Activated T-helper 1 cell treated with anti-CD3 and anti-CD28 coated beads, Interleukin-12 subunit alpha, Interleukin-12 subunit beta, Interleukin-2, Interleukin-4 antibody, amounts not matched to agents 30 ng/mL and 10 ng/mL and 1 ng/mL, durations not matched to agents 14 hours and 24 hours and 36 hours (primary cell): ENCODE measurements around the gene SLC5A7. TPM values are rescaled to one million over a fixed set of nuclear protein-coding genes. Genes with fewer than 3 reads are reported as not detected.

Experiments
- DNase-seq: peaks from one replicate; pipeline ENCODE4 v3.0.0; 2021; ENCODE audit warnings: low spot score
- H3K27ac Mint-ChIP-seq: one replicate; pipeline ENCODE4 v1.8.0; 2021; ENCODE audit warnings: mild to moderate bottlenecking, mixed read lengths
- H3K27me3 Mint-ChIP-seq: one replicate; pipeline ENCODE4 v1.8.0; 2022; ENCODE audit warnings: mild to moderate bottlenecking, moderate library complexity, mixed read lengths; ENCODE audit not compliant: insufficient read depth
- H3K36me3 Mint-ChIP-seq: one replicate; pipeline ENCODE4 v1.8.0; 2021; ENCODE audit warnings: low read depth, mixed read lengths
- H3K4me1 Mint-ChIP-seq: one replicate; pipeline ENCODE4 v1.8.0; 2021; ENCODE audit warnings: low read depth, mixed read lengths
- H3K4me3 Mint-ChIP-seq: one replicate; pipeline ENCODE4 v1.8.0; 2021; ENCODE audit warnings: mild to moderate bottlenecking, moderate library complexity, mixed read lengths
- H3K9me3 Mint-ChIP-seq: one replicate; pipeline ENCODE4 v1.8.0; 2021; ENCODE audit warnings: mixed read lengths
- intact Hi-C: fragments of 100-400 bp; cut with micrococcal nuclease; formaldehyde crosslinking; loops from one replicate; pipeline ENCODE4 v1.15.1; 2024
- total RNA-seq: library from RNA; stranded (reverse); gene quantifications from 2 replicates; pipeline ENCODE4 v1.2.3, GENCODE V29; 2022

Gene SLC5A7
- total RNA-seq, 1 donor from 2014 or later = not detected

DNA sequence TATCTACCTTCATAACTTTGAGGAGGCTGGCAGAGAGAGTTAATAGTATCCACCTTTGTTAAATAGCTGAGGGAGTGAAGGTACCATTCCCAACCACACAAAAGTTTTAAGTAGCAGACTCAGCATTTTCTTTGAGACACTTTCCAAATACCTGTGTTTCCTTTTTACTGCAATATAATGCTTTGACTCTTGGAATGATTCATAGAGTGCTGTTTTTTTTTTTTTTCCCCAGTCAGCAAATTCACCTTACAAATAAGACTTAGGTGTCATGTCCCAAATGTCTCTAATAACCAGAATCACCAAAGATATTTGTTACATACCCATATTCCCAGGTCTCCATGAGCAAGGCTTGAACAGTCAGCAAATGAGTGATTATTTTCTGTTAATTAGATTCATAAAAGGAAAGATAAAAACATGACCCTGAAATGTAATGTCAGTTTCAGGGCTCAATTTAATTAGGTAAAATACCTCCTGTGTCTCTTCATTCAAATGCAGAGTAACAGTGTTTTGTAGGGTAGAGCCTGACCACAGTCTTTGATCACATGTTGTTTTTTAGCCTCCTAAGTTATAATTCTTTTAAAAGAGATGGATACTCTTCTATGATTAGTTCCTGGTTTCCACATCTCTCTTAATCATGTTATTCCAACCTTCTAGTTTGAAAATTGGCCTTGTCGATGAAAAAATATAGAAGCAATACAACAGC lies 39.9 kb downstream of the SLC5A7 start:
- H3K4me1 Mint-ChIP-seq = no peaks in the 10 kb centered on the region
- H3K9me3 Mint-ChIP-seq = no peaks in the 10 kb centered on the region
- no peak overlapping the region for H3K4me3 Mint-ChIP-seq
- no peak overlapping the region for H3K27ac Mint-ChIP-seq
- DNase-seq = no peak
- H3K27me3 Mint-ChIP-seq = no peaks in the 10 kb centered on the region
- intact Hi-C loops = no loop called here
- H3K36me3 Mint-ChIP-seq = no peaks in the 10 kb centered on the region

DNA sequence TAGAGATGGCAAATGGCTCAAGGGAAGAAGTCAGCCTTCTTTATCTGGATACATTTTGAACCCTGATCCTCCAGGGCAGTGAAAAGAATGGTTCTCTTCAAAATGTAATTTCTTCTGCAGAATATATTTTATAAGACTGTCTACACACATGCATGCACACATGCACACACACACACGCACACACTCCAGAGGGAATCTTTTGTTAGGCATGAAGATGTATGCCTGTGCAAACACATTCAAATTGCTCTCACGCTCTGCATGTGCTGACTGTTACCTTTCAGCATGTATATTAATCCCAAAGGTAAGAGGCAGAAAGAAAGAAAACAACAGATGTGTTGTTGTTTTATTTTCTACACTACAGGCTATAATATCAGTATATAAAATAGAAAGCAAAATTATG lies 43.2 kb downstream of the SLC5A7 start:
- Mint-ChIP-seq H3K9me3 (no peaks in the 10 kb centered on the region), H3K27ac (no peak overlapping the region), H3K4me1 (no peaks in the 10 kb centered on the region), H3K36me3 (no peaks in the 10 kb centered on the region), H3K4me3 (no peak overlapping the region), H3K27me3 (no peaks in the 10 kb centered on the region)
- no peak for DNase-seq
- intact Hi-C loops = no loop called here

GRCh38 chr2:108029912-108030311 lies 43.6 kb downstream of the SLC5A7 start:
- Mint-ChIP-seq H3K9me3 (no peaks in the 10 kb centered on the region), H3K36me3 (no peaks in the 10 kb centered on the region), H3K4me3 (no peak overlapping the region), H3K27me3 (no peaks in the 10 kb centered on the region), H3K4me1 (no peaks in the 10 kb centered on the region), H3K27ac (no peak overlapping the region)
- intact Hi-C loops = no loop called here
- DNase-seq = no peak

DNA sequence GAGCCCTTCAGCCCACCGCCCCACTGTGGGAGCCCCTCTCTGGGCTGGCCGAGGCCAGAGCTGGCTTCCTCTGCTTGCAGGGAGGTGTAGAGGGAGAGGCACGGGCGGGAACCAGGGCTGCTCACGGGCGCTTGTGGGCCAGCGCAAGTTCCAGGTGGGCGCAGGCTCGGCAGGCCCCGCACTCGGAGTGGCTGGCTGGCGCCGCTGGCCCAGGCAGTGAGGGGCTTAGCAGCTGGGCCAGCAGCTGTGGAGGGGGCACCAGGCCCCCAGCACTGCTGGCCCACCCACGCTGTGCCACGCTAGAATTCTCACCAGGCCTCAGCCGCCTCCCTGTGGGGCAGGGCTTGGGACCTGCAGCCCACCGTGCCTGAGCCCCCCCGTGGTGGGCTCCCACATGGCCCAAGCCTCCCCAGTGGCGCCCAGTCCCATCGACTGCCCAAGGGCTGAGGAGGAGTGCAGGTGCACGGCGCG lies 45.2 kb downstream of the SLC5A7 start:
- DNase-seq = no peak
- no peak overlapping the region for H3K27ac Mint-ChIP-seq
- no peaks in the 10 kb centered on the region for H3K9me3 Mint-ChIP-seq
- no peaks in the 10 kb centered on the region for H3K36me3 Mint-ChIP-seq
- no peaks in the 10 kb centered on the region for H3K4me1 Mint-ChIP-seq
- intact Hi-C loops = no loop called here
- no peak overlapping the region for H3K4me3 Mint-ChIP-seq
- H3K27me3 Mint-ChIP-seq = no peaks in the 10 kb centered on the region

- no peak for DNase-seq
- Mint-ChIP-seq H3K27me3 (no peaks in the 10 kb centered on the region), H3K27ac (no peak overlapping the region), H3K9me3 (no peaks in the 10 kb centered on the region), H3K4me3 (no peak overlapping the region), H3K4me1 (no peaks in the 10 kb centered on the region), H3K36me3 (no peaks in the 10 kb centered on the region)
- intact Hi-C loops = no loop called here
These were observed 48.5 kb downstream of the SLC5A7 start for GRCh38 chr2:108034843-108035242.

GRCh38 chr2:108048752-108049151 lies 62.4 kb downstream of the SLC5A7 start:
- H3K27me3 Mint-ChIP-seq = peaks cover 3% of the 10 kb centered on the region
- no peak for DNase-seq
- no peak overlapping the region for H3K27ac Mint-ChIP-seq
- H3K36me3 Mint-ChIP-seq = no peaks in the 10 kb centered on the region
- no peaks in the 10 kb centered on the region for H3K9me3 Mint-ChIP-seq
- H3K4me1 Mint-ChIP-seq = no peaks in the 10 kb centered on the region
- no peak overlapping the region for H3K4me3 Mint-ChIP-seq
- intact Hi-C loops = no loop called here

- no peaks in the 10 kb centered on the region for H3K36me3 Mint-ChIP-seq
- intact Hi-C loops = no loop called here
- H3K4me1 Mint-ChIP-seq = no peaks in the 10 kb centered on the region
- H3K27me3 Mint-ChIP-seq = no peaks in the 10 kb centered on the region
- H3K27ac Mint-ChIP-seq = no peak overlapping the region
- H3K9me3 Mint-ChIP-seq = no peaks in the 10 kb centered on the region
- DNase-seq = no peak
- H3K4me3 Mint-ChIP-seq = no peak overlapping the region
These were observed 72.3 kb downstream of the SLC5A7 start for GRCh38 chr2:108058576-108059137.

DNA sequence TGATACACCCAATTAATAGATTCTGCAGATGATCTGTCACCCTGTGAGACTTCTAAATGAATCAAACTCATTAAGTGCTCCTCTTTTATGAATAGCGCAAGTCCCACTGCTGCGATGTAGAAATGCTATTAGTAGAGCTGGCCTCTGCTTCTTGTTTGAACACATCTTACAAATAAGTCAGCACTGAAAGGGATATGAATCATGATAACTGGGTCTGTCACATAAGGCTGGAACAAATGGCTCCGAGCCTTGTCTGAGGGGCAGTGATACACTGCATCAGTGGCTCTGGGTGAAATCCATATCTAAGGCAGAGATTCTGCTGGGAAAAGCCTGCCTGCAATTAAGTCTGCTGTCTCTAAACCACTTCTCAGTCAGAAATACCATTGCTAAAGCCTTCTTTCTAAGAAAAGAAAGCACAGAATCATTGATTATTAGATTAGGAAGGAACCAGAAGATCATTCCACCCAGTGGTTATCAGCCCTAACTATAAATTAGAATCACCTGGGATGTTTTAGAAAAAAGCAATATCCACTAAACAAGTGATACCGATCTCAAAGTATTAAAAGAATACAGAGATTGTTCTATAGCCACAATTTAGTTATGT lies 75.2 kb downstream of the SLC5A7 start:
- Mint-ChIP-seq H3K4me3 (no peak overlapping the region), H3K36me3 (no peaks in the 10 kb centered on the region), H3K27ac (no peak overlapping the region), H3K4me1 (no peaks in the 10 kb centered on the region), H3K27me3 (no peaks in the 10 kb centered on the region), H3K9me3 (no peaks in the 10 kb centered on the region)
- intact Hi-C loops = no loop called here
- DNase-seq = no peak

Other genes with a start within 250 kb of the SLC5A7 start
- 0.18 TPM in 1 of 2 replicates, not detected in the other for gene RGPD4, start 159.6 kb upstream of the SLC5A7 start, total RNA-seq